Caco-2 (cell line): ENCODE measurements around the gene TTC21A. TPM values are rescaled to one million over a fixed set of nuclear protein-coding genes. Genes with fewer than 3 reads are reported as not detected.

Experiments used
- BruUV-seq: library from RNA; stranded (reverse); fragments of 400-500 nt; replicated peaks from 2 replicates; lab custom pipeline; 2021; lab: Mats Ljungman, UMichigan
- CTCF ChIA-PET: fragments of 300-600 bp; sonication (Branson Sonifier 250); formaldehyde crosslinking; loops from one replicate; lab custom pipeline; 2022; ENCODE audit warnings: antibody characterized with exemption; lab: Charles Lee
- POLR2A ChIA-PET: fragments of 300-600 bp; sonication (Branson Sonifier 250); formaldehyde crosslinking; loops from one replicate; lab custom pipeline; 2022; ENCODE audit warnings: antibody characterized with exemption; lab: Charles Lee
- DNase-seq, 2 experiments: peaks; one replicate each; pipeline versions ENCODE4 v3.0.0 to v3.0.0-alpha.2; 2020 to 2022
- H3K27me3 ChIP-seq: replicated peaks from 2 replicates; pipeline ENCODE4 v1.6.0; 2011; ENCODE audit warnings: low read length; ENCODE audit not compliant: control insufficient read depth, insufficient read depth
- H3K36me3 ChIP-seq: 2 replicates; pipeline ENCODE4 v1.5.1; 2011; ENCODE audit warnings: low read length; ENCODE audit not compliant: control insufficient read depth, insufficient read depth
- H3K4me1 ChIP-seq: fragments of 250-450 bp; sonication (Bioruptor Pico); 2 replicates; pipeline ENCODE4 v1.5.1; 2020; ENCODE audit warnings: mild to moderate bottlenecking
- H3K4me3 ChIP-seq: 2 replicates; pipeline ENCODE4 v1.5.1; 2011; ENCODE audit warnings: low read depth, mild to moderate bottlenecking, control low read depth, low read length
- H3K9me3 ChIP-seq: fragments of 250-450 bp; sonication (Bioruptor Pico); 2 replicates; pipeline ENCODE4 v1.5.1; 2020; ENCODE audit warnings: mild to moderate bottlenecking, moderate library complexity
- H3K27ac Mint-ChIP-seq: one replicate; pipeline ENCODE4 v1.8.0; 2022; ENCODE audit warnings: mixed read lengths; ENCODE audit not compliant: unreplicated experiment
- H3K27me3 Mint-ChIP-seq: one replicate; pipeline ENCODE4 v1.8.0; 2022; ENCODE audit warnings: mixed read lengths; ENCODE audit not compliant: insufficient read depth, unreplicated experiment
- H3K36me3 Mint-ChIP-seq: one replicate; pipeline ENCODE4 v1.8.0; 2022; ENCODE audit warnings: mild to moderate bottlenecking, mixed read lengths; ENCODE audit not compliant: insufficient read depth, unreplicated experiment
- H3K4me1 Mint-ChIP-seq: one replicate; pipeline ENCODE4 v1.8.0; 2022; ENCODE audit warnings: low read depth, mixed read lengths; ENCODE audit not compliant: unreplicated experiment
- H3K4me3 Mint-ChIP-seq: one replicate; pipeline ENCODE4 v1.8.0; 2022; ENCODE audit warnings: mild to moderate bottlenecking, moderate library complexity, mixed read lengths; ENCODE audit not compliant: unreplicated experiment
- H3K9me3 Mint-ChIP-seq: one replicate; pipeline ENCODE4 v1.8.0; 2022; ENCODE audit warnings: mixed read lengths; ENCODE audit not compliant: unreplicated experiment
- intact Hi-C: fragments of 100-400 bp; cut with micrococcal nuclease; formaldehyde crosslinking; loops from one replicate; pipeline ENCODE4 v1.10.0; 2022; ENCODE audit not compliant: unreplicated experiment
- total RNA-seq: library from RNA; stranded (reverse); gene quantifications from 2 replicates; pipeline ENCODE4 v1.2.3, GENCODE V29; 2022
- TF ChIP-seq, protein P1 (sequence below), 2 experiments: fragments of 200-600 bp in 1 of 2; IDR thresholded peaks; 1 replicate in 1 of 2; 2 replicates in 1 of 2; pipeline versions ENCODE4 v1.5.1 to v1.8.0; 2011 to 2022; ENCODE audit warnings: antibody characterized with exemption in 1 of 2, control low read depth in 1 of 2, inconsistent platforms in 1 of 2, low read depth in 1 of 2, low read length in 1 of 2, mild to moderate bottlenecking in 1 of 2, moderate library complexity in 1 of 2; ENCODE audit not compliant: insufficient read depth in 1 of 2, severe bottlenecking in 1 of 2, unreplicated experiment in 1 of 2

The TTC21A gene
- total RNA-seq, 1 experiment from 2014 or later, result 4.0 TPM

GRCh38 chr3:39126532-39127071, 19.1 kb downstream of the TTC21A start:
- Mint-ChIP-seq H3K36me3 (no peaks in the 10 kb centered on the region), H3K4me3 (peak overlapping the region; percentile 8), H3K27ac (peak overlapping the region; percentile 29), H3K4me1 (peaks cover 27% of the 10 kb centered on the region), H3K9me3 (no peaks in the 10 kb centered on the region), H3K27me3 (no peaks in the 10 kb centered on the region)
- BruUV-seq, result no TSS peak
- no peaks in the 10 kb centered on the region for H3K27me3 ChIP-seq
- TF ChIP-seq, protein P1, sequence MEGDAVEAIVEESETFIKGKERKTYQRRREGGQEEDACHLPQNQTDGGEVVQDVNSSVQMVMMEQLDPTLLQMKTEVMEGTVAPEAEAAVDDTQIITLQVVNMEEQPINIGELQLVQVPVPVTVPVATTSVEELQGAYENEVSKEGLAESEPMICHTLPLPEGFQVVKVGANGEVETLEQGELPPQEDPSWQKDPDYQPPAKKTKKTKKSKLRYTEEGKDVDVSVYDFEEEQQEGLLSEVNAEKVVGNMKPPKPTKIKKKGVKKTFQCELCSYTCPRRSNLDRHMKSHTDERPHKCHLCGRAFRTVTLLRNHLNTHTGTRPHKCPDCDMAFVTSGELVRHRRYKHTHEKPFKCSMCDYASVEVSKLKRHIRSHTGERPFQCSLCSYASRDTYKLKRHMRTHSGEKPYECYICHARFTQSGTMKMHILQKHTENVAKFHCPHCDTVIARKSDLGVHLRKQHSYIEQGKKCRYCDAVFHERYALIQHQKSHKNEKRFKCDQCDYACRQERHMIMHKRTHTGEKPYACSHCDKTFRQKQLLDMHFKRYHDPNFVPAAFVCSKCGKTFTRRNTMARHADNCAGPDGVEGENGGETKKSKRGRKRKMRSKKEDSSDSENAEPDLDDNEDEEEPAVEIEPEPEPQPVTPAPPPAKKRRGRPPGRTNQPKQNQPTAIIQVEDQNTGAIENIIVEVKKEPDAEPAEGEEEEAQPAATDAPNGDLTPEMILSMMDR (IDR thresholded peaks at IDR 0.05; ENCODE audit: insufficient read depth in 1 of 2, low read depth in 1 of 2, low read length in 1 of 2, severe bottlenecking in 1 of 2, unreplicated experiment in 1 of 2), result peak; percentile 29 to 73
- no peaks in the 10 kb centered on the region for H3K9me3 ChIP-seq
- DNase-seq, result peak; percentile 5 to 61
- no peak overlapping the region for H3K4me3 ChIP-seq
- peaks cover 23% of the 10 kb centered on the region for H3K4me1 ChIP-seq
- ChIA-PET POLR2A (interaction anchor here (0.5 kb wide), 1 partner anchor 257 kb away, joined by 3 read pairs; no protein-coding TSS in a partner anchor), CTCF (interaction anchor here (0.5 to 5.0 kb wide), 15 partner anchors 11 to 631 kb away, joined by 3 to 68 read pairs (median 4); partner anchors contain the start of genes CX3CR1, GORASP1 and TTC21A)
- intact Hi-C loops, result loop anchor here (1.0 to 10.0 kb wide), 5 partner anchors 40 to 258 kb away; partner anchors contain the start of gene SLC25A38
- no peaks in the 10 kb centered on the region for H3K36me3 ChIP-seq

- no peak overlapping the region for H3K4me3 ChIP-seq
- peaks cover 23% of the 10 kb centered on the region for H3K4me1 ChIP-seq
- DNase-seq, result peak in 1 of 2 experiments; percentile 14
- Mint-ChIP-seq H3K27me3 (no peaks in the 10 kb centered on the region), H3K27ac (peak overlapping the region; percentile 29), H3K4me3 (no peak overlapping the region), H3K4me1 (peaks cover 27% of the 10 kb centered on the region), H3K36me3 (no peaks in the 10 kb centered on the region), H3K9me3 (no peaks in the 10 kb centered on the region)
- H3K27me3 ChIP-seq, result no peaks in the 10 kb centered on the region
- TF ChIP-seq, protein P1 (IDR thresholded peaks at IDR 0.05; ENCODE audit: insufficient read depth in 1 of 2, low read depth in 1 of 2, low read length in 1 of 2, severe bottlenecking in 1 of 2, unreplicated experiment in 1 of 2), result no peak
- H3K9me3 ChIP-seq, result no peaks in the 10 kb centered on the region
- BruUV-seq, result no TSS peak
- H3K36me3 ChIP-seq, result no peaks in the 10 kb centered on the region
- intact Hi-C loops, result loop anchor here (2.0 to 10.0 kb wide), 2 partner anchors 53 to 257 kb away; partner anchors contain the start of gene SLC25A38
- POLR2A ChIA-PET, result interaction anchor here (0.5 kb wide), 1 partner anchor 257 kb away, joined by 3 read pairs; no protein-coding TSS in a partner anchor
- CTCF ChIA-PET, result interaction anchor here (0.6 to 5.0 kb wide), 6 partner anchors 51 to 161 kb away, joined by 3 to 68 read pairs (median 4); partner anchors contain the start of gene CX3CR1
Observed at GRCh38 chr3:39127269-39127907, 19.9 kb downstream of the TTC21A start.

GRCh38 chr3:39127908-39128304, 20.4 kb downstream of the TTC21A start:
- no peaks in the 10 kb centered on the region for H3K36me3 ChIP-seq
- TF ChIP-seq, protein P1 (IDR thresholded peaks at IDR 0.05; ENCODE audit: insufficient read depth in 1 of 2, low read depth in 1 of 2, low read length in 1 of 2, severe bottlenecking in 1 of 2, unreplicated experiment in 1 of 2), result no peak
- Mint-ChIP-seq H3K9me3 (no peaks in the 10 kb centered on the region), H3K4me3 (no peak overlapping the region), H3K4me1 (peaks cover 27% of the 10 kb centered on the region), H3K36me3 (no peaks in the 10 kb centered on the region), H3K27me3 (no peaks in the 10 kb centered on the region), H3K27ac (no peak overlapping the region)
- ChIA-PET CTCF (interaction anchor here (1.0 to 5.0 kb wide), 4 partner anchors 59 to 160 kb away, joined by 3 to 68 read pairs (median 4); partner anchors contain the start of gene CX3CR1), POLR2A (no interaction called here)
- H3K4me3 ChIP-seq, result no peak overlapping the region
- no TSS peak for BruUV-seq
- peaks cover 23% of the 10 kb centered on the region for H3K4me1 ChIP-seq
- no peaks in the 10 kb centered on the region for H3K9me3 ChIP-seq
- no peak for DNase-seq
- H3K27me3 ChIP-seq, result no peaks in the 10 kb centered on the region
- intact Hi-C loops, result loop anchor here (2.0 to 10.0 kb wide), 2 partner anchors 53 to 257 kb away; partner anchors contain the start of gene SLC25A38
